ENCODE measurements around the gene SPATA33. TPM values are rescaled to one million over a fixed set of nuclear protein-coding genes. Genes with fewer than 3 reads are reported as not detected.

Gene SPATA33
- total and polyA plus RNA-seq, 10 of the 15 experiments (the other 5 are each of a cell fraction or from before 2014, with no cell fraction given) = 1.1 to 15.8 (median 7.6) TPM

GRCh38 chr16:89709716-89710432, 52.2 kb downstream of the SPATA33 start:
- H3K9ac ChIP-seq (ENCODE audit: control insufficient read depth, insufficient read depth, low read length) = no peak overlapping the region
- H3K27ac ChIP-seq (ENCODE audit: control insufficient read depth, insufficient read depth) = no peak overlapping the region
- in situ Hi-C loops (cut with MboI) = loop anchor here (10.0 kb wide), 1 partner anchor 85 kb away; no protein-coding TSS in a partner anchor
- ChIA-PET RAD21 (ENCODE audit: unreplicated experiment) (interaction anchor here (1.0 kb wide), 1 partner anchor 151 kb away, joined by 3 read pairs; no protein-coding TSS in a partner anchor), SMC1A (ENCODE audit: uncharacterized antibody, unreplicated experiment) (no interaction called here), CTCF (interaction anchor here (5.0 to 5.4 kb wide), 2 partner anchors 82 to 152 kb away, joined by 82 to 119 read pairs; no protein-coding TSS in a partner anchor), POLR2A (interaction anchor here (1.1 kb wide), 1 partner anchor 43 kb away, joined by 3 read pairs; no protein-coding TSS in a partner anchor)
- no peaks in the 10 kb centered on the region for H3K27me3 ChIP-seq (replicated peaks in 1 of 2; ENCODE audit: control insufficient read depth in 2 of 2, insufficient read depth in 2 of 2, low read length in 1 of 2)
- intact Hi-C loops (cut with micrococcal nuclease; ENCODE audit: unreplicated experiment) = loop anchor here (10.0 kb wide), 1 partner anchor 205 kb away; the partner anchor contains the start of gene MC1R
- H3K4me1 ChIP-seq (ENCODE audit: control insufficient read depth, insufficient read depth, low read length) = no peaks in the 10 kb centered on the region
- peaks cover 7% of the 10 kb centered on the region for H3K79me2 ChIP-seq (ENCODE audit: control insufficient read depth, insufficient read depth, low read length)
- H3K4me3 ChIP-seq = no peak overlapping the region
- H3K9me3 ChIP-seq (replicated peaks; ENCODE audit: control insufficient read depth, insufficient read depth, low read length) = no peaks in the 10 kb centered on the region
- no peak for ATAC-seq
- BruUV-seq (replicated peaks) = no TSS peak
- TF ChIP-seq DPF2 (IDR thresholded peaks at IDR 0.05) (no peak), POLR2AphosphoS5 (IDR thresholded peaks at IDR 0.05; ENCODE audit: low read length) (no peak), ASH2L (IDR thresholded peaks at IDR 0.05; ENCODE audit: borderline replicate concordance, low read depth) (no peak), ZNF592 (IDR thresholded peaks at IDR 0.05) (no peak), RAD21 (IDR thresholded peaks at IDR 0.05; ENCODE audit: insufficient read depth, low read depth, low read length) (no peak), HDAC2 (IDR thresholded peaks at IDR 0.05) (no peak), CBX3 (IDR thresholded peaks at IDR 0.05; ENCODE audit: borderline replicate concordance, low read depth) (no peak), RBBP5 (conservative IDR thresholded peaks at IDR 0.05) (no peak), USF1 (IDR thresholded peaks at IDR 0.05; ENCODE audit: borderline replicate concordance, extremely low read length, insufficient read depth, low read depth, low read length) (no peak), NR2C1 (IDR thresholded peaks at IDR 0.05) (no peak), CHD4 (IDR thresholded peaks at IDR 0.05) (no peak), CEBPZ (IDR thresholded peaks at IDR 0.05; ENCODE audit: low read depth, low read length) (no peak), LARP7 (IDR thresholded peaks at IDR 0.05) (no peak)
- no peaks in the 10 kb centered on the region for H4K20me1 ChIP-seq (ENCODE audit: control insufficient read depth, insufficient read depth)
- WGBS (ENCODE audit: insufficient coverage, insufficient replicate concordance, low lambda C conversion rate, missing lambda C conversion rate) = 72% methylated on average over 19 of the region's 19 CpGs
- no peak for DNase-seq (ENCODE audit: low read depth, low spot score)
- no peaks in the 10 kb centered on the region; a peak in 1 of 4 replicates for H3K36me3 ChIP-seq (ENCODE audit: control insufficient read depth in 2 of 2, insufficient read depth in 2 of 2, low read length in 1 of 2)
- no peak for FAIRE-seq
- H2AFZ ChIP-seq (ENCODE audit: control insufficient read depth, low read depth, low read length) = no peak overlapping the region
- no peak overlapping the region for H3K4me2 ChIP-seq (ENCODE audit: control insufficient read depth, insufficient read depth)

Data from GM12878 (cell line).